BE2C (cell line): Measurements from ENCODE around the gene TEKT2.

Experiments used
- DNase-seq: peaks from one replicate; pipeline ENCODE4 v3.0.0-alpha.2; 2020
- H3K27me3 ChIP-seq: fragments of 250-450 bp; sonication (Bioruptor Pico); 2 replicates; pipeline ENCODE4 v1.5.1; 2020; ENCODE audit warnings: mild to moderate bottlenecking
- H3K36me3 ChIP-seq: fragments of 250-450 bp; sonication (Bioruptor Pico); 2 replicates; pipeline ENCODE4 v1.5.1; 2020; ENCODE audit warnings: mild to moderate bottlenecking
- H3K4me1 ChIP-seq: fragments of 250-450 bp; sonication (Bioruptor Pico); 2 replicates; pipeline ENCODE4 v1.5.1; 2020
- H3K4me3 ChIP-seq: 2 replicates; pipeline ENCODE4 v1.5.1; 2011; ENCODE audit warnings: low read depth, low read length
- H3K9me3 ChIP-seq: fragments of 250-450 bp; sonication (Bioruptor Pico); 2 replicates; pipeline ENCODE4 v1.5.1; 2020
- TF ChIP-seq, protein P1 (sequence below): IDR thresholded peaks from 2 replicates; pipeline ENCODE4 v1.5.1; 2012; ENCODE audit warnings: mild to moderate bottlenecking, low read depth, low read length

TEKT2 gene

DNA sequence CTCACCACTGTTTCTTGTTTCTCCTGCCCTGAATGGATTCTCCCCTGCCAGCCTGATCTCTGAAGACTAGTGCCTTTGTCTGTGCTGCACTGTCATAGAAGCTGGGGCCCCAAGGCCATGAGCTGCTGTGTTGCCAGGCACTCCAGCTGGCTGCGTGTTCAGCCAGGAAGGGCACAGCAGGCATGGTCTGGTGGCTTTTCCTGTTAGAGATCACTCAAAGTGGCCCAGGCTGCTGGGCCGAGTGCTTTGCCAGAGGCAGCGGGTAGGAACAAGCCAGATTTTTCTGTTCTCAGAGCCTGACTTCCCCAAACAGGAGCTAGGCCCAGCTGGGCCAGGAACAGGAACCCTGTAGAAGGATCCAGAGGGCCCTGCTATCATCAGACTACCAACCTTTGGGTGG is 10.0 kb downstream of the TEKT2 start:
- peaks cover 12% of the 10 kb centered on the region for H3K4me1 ChIP-seq
- H3K9me3 ChIP-seq = no peaks in the 10 kb centered on the region
- H3K27me3 ChIP-seq = no peaks in the 10 kb centered on the region
- no peak overlapping the region for H3K4me3 ChIP-seq
- TF ChIP-seq, protein P1, sequence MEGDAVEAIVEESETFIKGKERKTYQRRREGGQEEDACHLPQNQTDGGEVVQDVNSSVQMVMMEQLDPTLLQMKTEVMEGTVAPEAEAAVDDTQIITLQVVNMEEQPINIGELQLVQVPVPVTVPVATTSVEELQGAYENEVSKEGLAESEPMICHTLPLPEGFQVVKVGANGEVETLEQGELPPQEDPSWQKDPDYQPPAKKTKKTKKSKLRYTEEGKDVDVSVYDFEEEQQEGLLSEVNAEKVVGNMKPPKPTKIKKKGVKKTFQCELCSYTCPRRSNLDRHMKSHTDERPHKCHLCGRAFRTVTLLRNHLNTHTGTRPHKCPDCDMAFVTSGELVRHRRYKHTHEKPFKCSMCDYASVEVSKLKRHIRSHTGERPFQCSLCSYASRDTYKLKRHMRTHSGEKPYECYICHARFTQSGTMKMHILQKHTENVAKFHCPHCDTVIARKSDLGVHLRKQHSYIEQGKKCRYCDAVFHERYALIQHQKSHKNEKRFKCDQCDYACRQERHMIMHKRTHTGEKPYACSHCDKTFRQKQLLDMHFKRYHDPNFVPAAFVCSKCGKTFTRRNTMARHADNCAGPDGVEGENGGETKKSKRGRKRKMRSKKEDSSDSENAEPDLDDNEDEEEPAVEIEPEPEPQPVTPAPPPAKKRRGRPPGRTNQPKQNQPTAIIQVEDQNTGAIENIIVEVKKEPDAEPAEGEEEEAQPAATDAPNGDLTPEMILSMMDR = no peak
- DNase-seq = peak; percentile 57
- H3K36me3 ChIP-seq = peaks cover 16% of the 10 kb centered on the region

DNA sequence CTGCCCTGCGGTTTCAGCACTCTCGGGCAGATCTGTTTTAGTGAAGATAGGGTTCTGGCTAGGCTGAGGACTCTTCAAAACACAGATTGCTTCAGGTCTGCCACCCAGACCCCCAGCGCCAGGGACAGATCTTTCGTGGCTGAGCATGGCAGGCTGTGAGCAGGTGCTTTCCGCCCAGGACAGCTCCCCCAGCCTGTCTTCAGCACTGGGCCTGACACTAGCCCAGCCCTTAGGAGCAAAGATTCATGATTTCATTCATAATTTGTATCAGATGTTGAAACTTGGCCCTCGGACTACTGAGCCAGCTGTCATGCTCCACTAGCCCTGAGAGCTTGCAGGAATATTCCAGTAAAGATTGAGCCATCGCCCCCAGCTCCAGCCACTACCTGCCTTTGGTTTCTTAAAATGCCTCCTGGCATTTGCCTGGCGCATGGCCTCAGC is 10.7 kb downstream of the TEKT2 start:
- no peaks in the 10 kb centered on the region for H3K9me3 ChIP-seq
- peaks cover 16% of the 10 kb centered on the region for H3K36me3 ChIP-seq
- no peak overlapping the region for H3K4me3 ChIP-seq
- peak; percentile 58 for DNase-seq
- TF ChIP-seq, protein P1 = no peak
- peaks cover 12% of the 10 kb centered on the region for H3K4me1 ChIP-seq
- no peaks in the 10 kb centered on the region for H3K27me3 ChIP-seq

DNA sequence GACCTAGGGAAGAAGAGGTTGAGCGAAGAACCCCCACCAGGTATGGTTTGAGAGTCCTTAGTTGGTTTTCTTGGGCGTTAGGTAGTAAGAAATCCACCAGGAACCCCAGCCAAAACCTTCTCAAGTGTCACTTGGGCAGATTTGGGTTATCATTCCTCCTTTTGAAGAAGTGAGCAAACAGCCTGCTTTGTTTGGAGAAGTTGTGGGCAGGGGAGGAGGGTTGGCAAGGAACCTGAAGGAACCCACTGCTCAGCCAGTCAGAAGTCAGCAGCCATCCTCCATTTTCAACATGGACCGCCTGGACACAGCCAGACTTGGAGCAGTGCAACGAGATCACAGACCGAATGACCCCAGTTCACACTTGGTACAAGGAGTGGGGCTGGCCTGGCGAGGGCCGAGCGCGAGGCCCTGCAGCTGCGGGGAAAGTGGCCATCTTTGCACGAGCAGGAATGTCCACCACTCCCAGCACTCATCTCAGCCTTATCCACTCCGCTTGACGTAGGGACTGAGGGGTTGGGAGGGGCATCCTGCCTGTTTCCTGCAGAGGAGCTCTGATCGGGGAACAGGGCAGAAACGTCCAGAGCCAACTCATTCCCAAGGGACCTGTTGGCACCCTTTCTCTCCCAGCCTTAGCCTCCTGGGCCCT is 12.0 kb downstream of the TEKT2 start:
- no peak overlapping the region for H3K4me3 ChIP-seq

DNA sequence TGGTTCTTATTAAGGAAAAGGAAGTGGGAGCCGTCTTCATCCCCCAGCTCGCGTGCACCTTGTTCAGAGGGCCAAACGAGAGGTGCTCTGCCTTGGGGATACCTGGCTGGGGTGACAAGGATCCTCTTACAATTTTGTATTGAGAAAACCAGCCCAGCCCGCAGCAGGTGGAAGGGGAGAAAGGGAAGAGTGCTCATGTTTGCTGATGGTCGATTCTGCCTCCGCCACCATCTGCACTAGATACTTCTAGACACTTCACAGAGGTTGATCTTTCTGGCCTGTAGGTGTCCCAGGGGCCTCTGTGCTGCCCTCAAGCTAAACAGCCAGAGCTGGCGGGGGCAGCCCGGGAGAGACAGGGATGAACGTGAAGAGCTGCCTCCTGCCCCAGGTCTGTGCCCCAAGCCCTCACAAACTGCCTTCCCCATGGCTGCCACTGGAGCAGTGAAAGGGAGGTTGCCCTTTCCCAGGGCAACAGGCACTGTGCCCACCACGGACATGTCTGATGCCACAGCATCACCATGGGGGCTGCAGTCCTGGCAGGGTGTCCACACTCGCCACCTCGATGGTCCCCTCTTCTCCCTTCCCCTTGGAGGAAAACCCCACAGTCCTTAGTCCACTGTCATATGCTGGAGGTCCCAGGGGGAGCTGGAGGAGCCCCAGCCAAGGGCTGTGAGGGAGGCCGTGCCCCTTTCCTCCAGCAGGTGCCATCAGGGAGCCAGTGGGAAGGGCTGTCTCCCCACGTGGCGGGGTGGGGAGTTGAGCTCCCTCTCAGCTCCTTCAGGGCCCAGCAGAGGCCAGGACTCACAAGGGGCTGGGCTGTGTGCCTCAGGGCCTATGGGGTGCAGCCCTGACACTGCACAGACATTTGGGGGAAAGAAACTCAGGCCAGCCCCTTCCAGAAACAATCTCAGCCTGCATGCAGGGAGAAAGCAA is 12.9 kb downstream of the TEKT2 start:
- peaks cover 12% of the 10 kb centered on the region for H3K4me1 ChIP-seq
- H3K27me3 ChIP-seq = no peaks in the 10 kb centered on the region
- H3K9me3 ChIP-seq = no peaks in the 10 kb centered on the region
- H3K4me3 ChIP-seq = no peak overlapping the region
- H3K36me3 ChIP-seq = peaks cover 16% of the 10 kb centered on the region
- TF ChIP-seq, protein P1 = peak; percentile 41
- peak; percentile 52 for DNase-seq

More for the DNA sequence above, 12.0 kb downstream of the TEKT2 start:
- H3K4me1 ChIP-seq = peaks cover 12% of the 10 kb centered on the region
- peaks cover 16% of the 10 kb centered on the region for H3K36me3 ChIP-seq
- TF ChIP-seq, protein P1 = no peak
- no peaks in the 10 kb centered on the region for H3K9me3 ChIP-seq
- H3K27me3 ChIP-seq = no peaks in the 10 kb centered on the region
- DNase-seq = no peak

DNA sequence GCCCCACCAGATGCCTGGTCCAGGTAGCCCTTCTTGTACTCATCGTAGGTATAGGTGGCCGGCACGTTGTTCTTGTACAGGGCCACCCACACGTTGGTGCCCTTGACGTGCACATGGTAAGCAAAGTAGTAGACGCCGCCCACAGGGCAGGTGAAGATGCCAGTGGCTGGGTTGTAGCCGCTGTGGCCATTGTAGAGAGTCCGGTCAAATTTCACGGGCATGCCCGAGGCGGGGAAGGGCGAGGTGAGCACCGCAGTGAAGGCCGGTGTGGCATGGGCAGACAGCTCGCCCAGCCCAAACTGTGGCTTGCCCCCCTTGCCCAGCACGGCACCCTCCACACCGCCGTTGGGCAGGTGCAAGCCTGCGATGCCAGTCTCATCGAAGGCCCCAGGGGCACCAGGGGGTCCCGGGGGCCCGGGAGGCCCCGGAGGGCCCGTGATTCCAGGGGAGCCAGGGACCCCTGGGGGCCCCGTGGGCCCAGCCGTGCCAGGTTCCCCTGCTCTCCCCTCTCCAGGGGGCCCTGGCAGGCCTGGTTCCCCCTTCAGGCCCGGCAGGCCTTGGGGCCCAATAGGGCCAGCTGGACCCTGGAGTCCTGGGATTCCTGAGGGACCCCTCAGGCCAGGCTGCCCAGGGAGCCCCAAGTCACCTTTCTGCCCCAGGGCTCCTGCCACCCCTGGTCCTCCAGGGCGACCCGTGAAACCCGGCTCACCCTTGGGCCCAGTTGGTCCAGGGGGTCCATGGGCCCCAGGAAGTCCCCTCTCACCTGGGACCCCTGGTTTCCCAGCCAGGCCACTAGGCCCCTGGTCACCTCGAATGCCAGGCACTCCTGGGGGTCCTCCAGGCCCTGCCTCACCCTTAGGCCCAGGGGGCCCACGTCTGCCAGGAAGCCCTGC is 14.0 kb downstream of the TEKT2 start:
- DNase-seq = no peak
- Histone ChIP-seq H3K36me3 (peaks cover 15% of the 10 kb centered on the region), H3K27me3 (no peaks in the 10 kb centered on the region), H3K9me3 (no peaks in the 10 kb centered on the region), H3K4me1 (peaks cover 12% of the 10 kb centered on the region), H3K4me3 (no peak overlapping the region)
- TF ChIP-seq, protein P1 = no peak
